ENCODE data around the gene TTC28. TPM values are rescaled to one million over a fixed set of nuclear protein-coding genes. Genes with fewer than 3 reads are reported as not detected.

Gene TTC28
- total and polyA plus RNA-seq, 2 donors (not counting 3 experiments of a cell fraction or from before 2014, with no cell fraction given) = 16.5 to 51.1 TPM

GRCh38 chr22:28141614-28142013, 538.0 kb downstream of the TTC28 start:
- intact Hi-C loops (cut with micrococcal nuclease) (no loop called here), dilution Hi-C loops (cut with MboI; ENCODE audit: extremely low pct_ligation_motif_present, low sequenced_read_pairs) (no loop called here)
- peak; percentile 18 for TF ChIP-seq FOS (IDR thresholded peaks at IDR 0.05; ENCODE audit: borderline replicate concordance, insufficient read depth, low read length)
- no peak for TF ChIP-seq CTCF (IDR thresholded peaks at IDR 0.05; ENCODE audit: extremely low read depth in 1 of 2, insufficient read depth in 1 of 2, low read depth in 1 of 2, low read length in 2 of 2)
- Histone ChIP-seq H3K27ac (ENCODE audit: insufficient read depth, low read depth, low read length) (no peak overlapping the region), H3K36me3 (ENCODE audit: control insufficient read depth in 2 of 2, extremely low read depth in 1 of 2, insufficient read depth in 2 of 2, low read length in 2 of 2) (no peaks in the 10 kb centered on the region), H2AFZ (ENCODE audit: low read depth, low read length) (no peak overlapping the region), H3K9ac (replicated peaks; ENCODE audit: extremely low read depth, insufficient read depth, low read length) (no peak overlapping the region), H3K9me1 (replicated peaks; ENCODE audit: control insufficient read depth, extremely low read depth, insufficient read depth, low read length) (no peaks in the 10 kb centered on the region), H3K27me3 (ENCODE audit: control insufficient read depth in 2 of 2, insufficient read depth in 2 of 2, low read length in 2 of 2) (no peaks in the 10 kb centered on the region), H4K20me1 (replicated peaks; ENCODE audit: control insufficient read depth, extremely low read depth, insufficient read depth, low read length) (no peaks in the 10 kb centered on the region), H3K4me2 (ENCODE audit: insufficient read depth, low read length) (no peak overlapping the region), H3K79me2 (ENCODE audit: control insufficient read depth, insufficient read depth, low read length) (no peaks in the 10 kb centered on the region), H3K4me3 (replicated peaks in 1 of 3; ENCODE audit: insufficient read depth in 1 of 3, low read depth in 1 of 3, low read length in 3 of 3) (no peak overlapping the region), H3K9me3 (replicated peaks; ENCODE audit: control insufficient read depth, insufficient read depth, low read length) (no peaks in the 10 kb centered on the region), H3K4me1 (ENCODE audit: control insufficient read depth, extremely low read depth, insufficient read depth, low read length) (peaks cover 11% of the 10 kb centered on the region)
- FAIRE-seq (no peak), DNase-seq (ENCODE audit: low read depth, low spot score) (no peak)
- POLR2A ChIA-PET = no interaction called here
- BruUV-seq (replicated peaks) = no TSS peak
- CTCF ChIA-PET = interaction anchor here (0.9 kb wide), 1 partner anchor 13 kb away, joined by 3 read pairs; no protein-coding TSS in a partner anchor

GRCh38 chr22:28139961-28140360, 539.7 kb downstream of the TTC28 start:
- H2AFZ ChIP-seq (ENCODE audit: low read depth, low read length) = no peak overlapping the region
- no peak overlapping the region for H3K4me2 ChIP-seq (ENCODE audit: insufficient read depth, low read length)
- DNase-seq (ENCODE audit: low read depth, low spot score) = peak; percentile 57
- ChIA-PET POLR2A (no interaction called here), CTCF (interaction anchor here (0.8 to 1.7 kb wide), 4 partner anchors 10 to 88 kb away, joined by 3 to 7 read pairs (median 4); no protein-coding TSS in a partner anchor)
- no peaks in the 10 kb centered on the region for H4K20me1 ChIP-seq (replicated peaks; ENCODE audit: control insufficient read depth, extremely low read depth, insufficient read depth, low read length)
- dilution Hi-C loops (cut with MboI; ENCODE audit: extremely low pct_ligation_motif_present, low sequenced_read_pairs) = no loop called here
- no peaks in the 10 kb centered on the region for H3K27me3 ChIP-seq (ENCODE audit: control insufficient read depth in 2 of 2, insufficient read depth in 2 of 2, low read length in 2 of 2)
- no peaks in the 10 kb centered on the region for H3K36me3 ChIP-seq (ENCODE audit: control insufficient read depth in 2 of 2, extremely low read depth in 1 of 2, insufficient read depth in 2 of 2, low read length in 2 of 2)
- intact Hi-C loops (cut with micrococcal nuclease) = no loop called here
- H3K4me1 ChIP-seq (ENCODE audit: control insufficient read depth, extremely low read depth, insufficient read depth, low read length) = peaks cover 11% of the 10 kb centered on the region
- TF ChIP-seq MYC (IDR thresholded peaks at IDR 0.05; ENCODE audit: low read depth, low read length) (no peak), FOS (IDR thresholded peaks at IDR 0.05; ENCODE audit: borderline replicate concordance, insufficient read depth, low read length) (peak; percentile 47), POLR2AphosphoS5 (IDR thresholded peaks at IDR 0.05; ENCODE audit: insufficient read depth, low read depth, low read length) (no peak)
- peak; percentile 64 for FAIRE-seq
- H3K9ac ChIP-seq (replicated peaks; ENCODE audit: extremely low read depth, insufficient read depth, low read length) = no peak overlapping the region
- no peaks in the 10 kb centered on the region for H3K9me3 ChIP-seq (replicated peaks; ENCODE audit: control insufficient read depth, insufficient read depth, low read length)
- no peaks in the 10 kb centered on the region for H3K9me1 ChIP-seq (replicated peaks; ENCODE audit: control insufficient read depth, extremely low read depth, insufficient read depth, low read length)
- no peak overlapping the region for H3K27ac ChIP-seq (ENCODE audit: insufficient read depth, low read depth, low read length)
- H3K79me2 ChIP-seq (ENCODE audit: control insufficient read depth, insufficient read depth, low read length) = no peaks in the 10 kb centered on the region
- H3K4me3 ChIP-seq (replicated peaks in 1 of 3; ENCODE audit: insufficient read depth in 1 of 3, low read depth in 1 of 3, low read length in 3 of 3) = no peak overlapping the region
- no TSS peak for BruUV-seq (replicated peaks)

Measured in endothelial cell of umbilical vein (primary cell).